H1 (cell line): Measurements from ENCODE around the gene FADS3. TPM values are rescaled to one million over a fixed set of nuclear protein-coding genes. Genes with fewer than 3 reads are reported as not detected.

Source experiments
- CBX8 ChIP-seq: fragments of 300-800, 300-1000 bp; sonication (generic); IDR thresholded peaks from 2 replicates; pipeline ENCODE4 v1.7.1; 2016; ENCODE audit warnings: low read depth, low read length, borderline replicate concordance
- CEBPB ChIP-seq: IDR thresholded peaks from 2 replicates; pipeline ENCODE4 v1.6.1; 2012; ENCODE audit warnings: low read depth, low read length
- FOSL1 ChIP-seq: IDR thresholded peaks from 2 replicates; pipeline ENCODE4 v1.6.1; 2011; ENCODE audit warnings: mild to moderate bottlenecking, low read depth, low read length, moderate library complexity; ENCODE audit not compliant: insufficient read depth
- polyA plus RNA-seq, 7 experiments: library from polyadenylated mRNA; depleted of rRNA in 3 of 7; stranded (reverse) in 5 of 7; unstranded in 2 of 7; fragments of >200 nt in 5 of 7; fragments of 200-250 nt in 2 of 7; gene quantifications; 1 replicate in 5 of 7; 2 replicates in 1 of 7; 4 replicates in 1 of 7; pipeline versions ENCODE4 v1.2.1 to v1.2.3, GENCODE V29; 2011 to 2013; ENCODE audit warnings: missing spikeins in 2 of 7, mixed read lengths in 2 of 7
- total RNA-seq: library from RNA; stranded (reverse); fragmentation: NEBNext Ultra II Directional; extraction: Animal tissue kit (Norgen Biotek cat#: 25700); gene quantifications from 2 replicates; pipeline ENCODE4 v1.2.1, GENCODE V29; 2021
- TF ChIP-seq, protein P1 (sequence below): IDR thresholded peaks from 2 replicates; pipeline ENCODE4 v1.6.1; 2011; ENCODE audit warnings: low read depth, mild to moderate bottlenecking, low read length; ENCODE audit not compliant: insufficient read depth

Gene FADS3
- total and polyA plus RNA-seq, 2 of the 8 experiments (the other 6 are each of a cell fraction or from before 2014, with no cell fraction given): 43.8 to 76.3 TPM

DNA sequence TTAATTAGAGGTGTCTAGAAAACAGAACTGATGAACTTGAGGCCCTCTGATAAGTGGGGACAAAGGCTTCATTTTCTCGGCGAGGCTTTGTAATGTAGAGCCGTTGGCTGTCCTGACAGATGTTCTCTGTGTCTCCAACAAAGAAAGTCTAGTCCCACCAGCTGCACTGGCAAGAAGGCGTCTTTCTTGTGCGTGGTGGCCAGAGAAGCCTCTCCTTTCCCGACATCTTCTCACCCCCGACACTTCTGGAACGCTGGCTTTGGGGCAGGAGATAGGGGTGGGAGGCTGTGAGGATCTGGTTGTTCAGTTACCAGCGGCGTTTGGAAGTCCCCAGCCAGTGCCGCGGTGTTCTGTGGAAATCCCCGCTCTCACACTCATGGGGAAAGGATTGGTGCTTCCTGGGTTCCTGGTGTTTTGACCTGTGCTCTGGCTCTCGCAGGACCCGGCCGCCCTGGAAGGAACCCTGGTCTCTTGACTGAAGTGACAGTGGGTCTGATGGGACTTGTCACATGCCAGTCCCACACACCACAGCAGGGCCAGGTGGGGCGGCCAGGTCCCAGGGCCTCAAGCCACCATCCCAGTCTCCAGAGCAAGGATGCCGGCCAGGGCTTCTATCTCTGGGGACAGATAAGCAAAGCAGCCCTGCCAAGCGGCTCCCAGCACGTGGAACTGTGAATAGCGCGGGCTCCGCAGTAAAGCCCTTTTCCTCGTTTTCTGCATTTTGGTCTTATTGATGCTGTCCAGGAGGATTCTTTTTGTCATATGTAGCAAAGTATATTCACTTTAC is 40.0 kb downstream of the FADS3 start (continued):
- TF ChIP-seq, protein P1, sequence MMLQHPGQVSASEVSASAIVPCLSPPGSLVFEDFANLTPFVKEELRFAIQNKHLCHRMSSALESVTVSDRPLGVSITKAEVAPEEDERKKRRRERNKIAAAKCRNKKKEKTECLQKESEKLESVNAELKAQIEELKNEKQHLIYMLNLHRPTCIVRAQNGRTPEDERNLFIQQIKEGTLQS: no peak
- TF ChIP-seq CBX8 (no peak), FOSL1 (no peak), CEBPB (no peak)
